H4 (cell line): ENCODE results near the gene ADAMTS8. TPM values are rescaled to one million over a fixed set of nuclear protein-coding genes. Genes with fewer than 3 reads are reported as not detected.
"Not testable (repeated sequence)": the region's sequence is repeated elsewhere in the genome, so short reads cannot be mapped to it uniquely, and the experiment has no call there.

Experiments used
- DNase-seq: peaks from one replicate; pipeline ENCODE4 v3.0.0-alpha.2; 2015; ENCODE audit warnings: low spot score
- total RNA-seq: library from RNA; depleted of rRNA; stranded (reverse); fragments of >200 nt; shearing (Covaris generic); gene quantifications from 2 replicates; pipeline ENCODE4 v1.2.3, GENCODE V29; 2014

Gene ADAMTS8
- total RNA-seq, 1 experiment from 2014 or later = 0.04 TPM

- no peak for DNase-seq
These were observed 10.7 kb upstream of the ADAMTS8 start for GRCh38 chr11:130439160-130439519.

GRCh38 chr11:130438401-130439159 is 10.2 kb upstream of the ADAMTS8 start:
- DNase-seq = not testable (repeated sequence)

- no peak for DNase-seq
These were observed 9.4 kb upstream of the ADAMTS8 start for GRCh38 chr11:130437848-130438247.

- DNase-seq = no peak
These were observed 7.8 kb upstream of the ADAMTS8 start for GRCh38 chr11:130436171-130436570.

- DNase-seq = no peak
These were observed 7.3 kb upstream of the ADAMTS8 start for GRCh38 chr11:130435671-130436070.

- peak; percentile 80 for DNase-seq
These were observed 6.3 kb upstream of the ADAMTS8 start for GRCh38 chr11:130434521-130435223.

GRCh38 chr11:130433357-130433756 is 4.9 kb upstream of the ADAMTS8 start:
- no peak for DNase-seq

GRCh38 chr11:130431801-130432200 is 3.4 kb upstream of the ADAMTS8 start:
- DNase-seq = no peak

- DNase-seq = peak; percentile 58
These were observed 2.9 kb upstream of the ADAMTS8 start for GRCh38 chr11:130431331-130431773.

- no peak for DNase-seq
These were observed 1.6 kb upstream of the ADAMTS8 start for GRCh38 chr11:130429983-130430382.

- no peak for DNase-seq
These were observed 792 bp upstream of the ADAMTS8 start for GRCh38 chr11:130429120-130429681.

- no peak for DNase-seq
These were observed 661 bp downstream of the ADAMTS8 start for GRCh38 chr11:130427581-130428315.

- DNase-seq = no peak
These were observed 1.5 kb downstream of the ADAMTS8 start for GRCh38 chr11:130426837-130427341.

- no peak for DNase-seq
These were observed 2.1 kb downstream of the ADAMTS8 start for GRCh38 chr11:130426223-130426836.

- no peak for DNase-seq
These were observed 3.3 kb downstream of the ADAMTS8 start for GRCh38 chr11:130425156-130425555.

- no peak for DNase-seq
These were observed 3.7 kb downstream of the ADAMTS8 start for GRCh38 chr11:130424613-130425140.

GRCh38 chr11:130423541-130424142 is 4.8 kb downstream of the ADAMTS8 start:
- no peak for DNase-seq

- no peak for DNase-seq
These were observed 6.0 kb downstream of the ADAMTS8 start for GRCh38 chr11:130422251-130422995.

- DNase-seq = no peak
These were observed 6.7 kb downstream of the ADAMTS8 start for GRCh38 chr11:130421697-130422096.

GRCh38 chr11:130421199-130421585 is 7.2 kb downstream of the ADAMTS8 start:
- DNase-seq = no peak
